PC-9 (cell line): ENCODE measurements around the gene PFDN4. TPM values are rescaled to one million over a fixed set of nuclear protein-coding genes. Genes with fewer than 3 reads are reported as not detected.

ENCODE experiments used
- BruUV-seq: library from RNA; stranded (reverse); fragments of 400-500 nt; replicated peaks from 2 replicates; lab custom pipeline; 2021; lab: Mats Ljungman, UMichigan
- CTCF ChIA-PET: fragments of 300-600 bp; sonication (Branson Sonifier 250); formaldehyde crosslinking; loops from one replicate; lab custom pipeline; 2022; ENCODE audit warnings: antibody characterized with exemption; lab: Charles Lee
- POLR2A ChIA-PET: fragments of 300-600 bp; sonication (Branson Sonifier 250); formaldehyde crosslinking; loops from one replicate; lab custom pipeline; 2022; ENCODE audit warnings: antibody characterized with exemption; ENCODE audit not compliant: unreplicated experiment; lab: Charles Lee
- DNase-seq, 2 experiments: peaks; one replicate each; pipeline versions ENCODE4 v3.0.0 to v3.0.0-alpha.2; 2015 to 2022; ENCODE audit warnings: mixed read lengths in 1 of 2
- H2AFZ ChIP-seq: fragments of 200-600 bp; sonication (generic); 2 replicates; pipeline ENCODE4 v1.8.1; 2017; ENCODE audit warnings: antibody characterized with exemption
- H3F3A ChIP-seq: fragments of 200-600 bp; sonication (generic); 2 replicates; pipeline ENCODE4 v1.8.1; 2017; ENCODE audit warnings: antibody characterized with exemption, mild to moderate bottlenecking, low read depth; ENCODE audit not compliant: insufficient read depth
- H3K27ac ChIP-seq: fragments of 200-600 bp; sonication (generic); 2 replicates; pipeline ENCODE4 v1.6.1; 2016; ENCODE audit warnings: mixed run types
- H3K27me3 ChIP-seq: fragments of 200-600 bp; sonication (generic); 2 replicates; pipeline ENCODE4 v1.6.1; 2016; ENCODE audit warnings: low read depth, mixed run types; ENCODE audit not compliant: insufficient read depth
- H3K36me3 ChIP-seq: fragments of 200-600 bp; sonication (generic); 2 replicates; pipeline ENCODE4 v1.6.1; 2016; ENCODE audit warnings: low read depth, mixed run types
- H3K4me1 ChIP-seq: fragments of 200-600 bp; sonication (generic); replicated peaks from 2 replicates; pipeline ENCODE4 v1.6.1; 2016; ENCODE audit warnings: mixed run types; ENCODE audit not compliant: insufficient read depth
- H3K4me2 ChIP-seq: fragments of 200-600 bp; sonication (generic); 2 replicates; pipeline ENCODE4 v1.6.1; 2017; ENCODE audit warnings: mixed run types
- H3K4me3 ChIP-seq: fragments of 200-600 bp; sonication (generic); 2 replicates; pipeline ENCODE4 v1.6.1; 2016; ENCODE audit warnings: mixed run types
- H3K79me2 ChIP-seq: fragments of 200-600 bp; sonication (generic); 2 replicates; pipeline ENCODE4 v1.6.1; 2017; ENCODE audit warnings: low read depth, mixed run types
- H3K9me2 ChIP-seq: fragments of 200-600 bp; sonication (generic); 2 replicates; pipeline ENCODE4 v1.8.1; 2017; ENCODE audit warnings: mild to moderate bottlenecking; ENCODE audit not compliant: insufficient read depth
- H3K9me3 ChIP-seq: fragments of 200-600 bp; sonication (generic); 2 replicates; pipeline ENCODE4 v1.8.1; 2016; ENCODE audit warnings: low read depth; ENCODE audit not compliant: insufficient read depth
- H4K20me1 ChIP-seq: fragments of 200-600 bp; sonication (generic); 2 replicates; pipeline ENCODE4 v1.8.1; 2017; ENCODE audit not compliant: insufficient read depth
- EZH2 ChIP-seq: fragments of 200-600 bp; sonication (generic); IDR thresholded peaks from 2 replicates; pipeline ENCODE4 v1.8.0; 2017; ENCODE audit warnings: antibody characterized with exemption, low read depth
- intact Hi-C: fragments of 100-400 bp; cut with micrococcal nuclease; formaldehyde crosslinking; loops from one replicate; pipeline ENCODE4 v1.10.0; 2022; ENCODE audit not compliant: unreplicated experiment
- total RNA-seq: library from RNA; stranded (reverse); gene quantifications from 2 replicates; pipeline ENCODE4 v1.2.3, GENCODE V29; 2021
- TF ChIP-seq, protein P1 (sequence below): fragments of 200-600 bp; sonication (generic); conservative IDR thresholded peaks from 2 replicates; pipeline ENCODE4 v1.6.1; 2017; ENCODE audit warnings: mixed run types, antibody characterized with exemption, mild to moderate bottlenecking, moderate library complexity

The PFDN4 gene
- total RNA-seq, 1 experiment from 2014 or later = 49.5 TPM

DNA sequence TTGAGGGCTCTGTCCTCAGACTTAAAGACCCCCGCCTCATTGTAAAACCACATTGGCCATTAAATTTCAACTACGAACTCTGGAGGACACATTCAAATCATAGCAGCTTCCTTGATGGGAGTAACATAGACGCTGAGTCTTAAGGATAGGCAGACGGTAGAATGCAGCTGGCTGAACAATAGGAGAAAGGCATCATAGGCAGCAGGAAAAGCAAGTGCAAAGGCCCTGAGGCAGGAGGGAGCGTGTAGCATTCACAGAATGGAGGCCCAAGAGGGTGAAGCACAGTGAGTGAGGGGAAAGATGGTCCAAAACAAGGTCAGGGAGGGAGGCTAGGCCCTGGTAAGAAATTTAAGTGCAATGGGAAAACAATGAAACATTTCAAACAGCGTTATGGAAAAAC, 8.6 kb upstream of the PFDN4 start:
- Histone ChIP-seq H4K20me1 (no peaks in the 10 kb centered on the region), H3K27ac (no peak overlapping the region), H3K9me2 (no peaks in the 10 kb centered on the region), H3K4me2 (no peak overlapping the region), H3K4me1 (peaks cover 28% of the 10 kb centered on the region), H3K27me3 (no peaks in the 10 kb centered on the region), H2AFZ (no peak overlapping the region), H3F3A (peaks cover 29% of the 10 kb centered on the region; the same call in 1 of the 2 replicates), H3K4me3 (no peak overlapping the region), H3K36me3 (no peaks in the 10 kb centered on the region), H3K79me2 (no peaks in the 10 kb centered on the region), H3K9me3 (no peaks in the 10 kb centered on the region)
- ChIA-PET POLR2A (no interaction called here), CTCF (interaction anchor here (0.5 kb wide), 2 partner anchors 103 to 281 kb away, joined by 3 to 4 read pairs; no protein-coding TSS in a partner anchor)
- TF ChIP-seq, protein P1, sequence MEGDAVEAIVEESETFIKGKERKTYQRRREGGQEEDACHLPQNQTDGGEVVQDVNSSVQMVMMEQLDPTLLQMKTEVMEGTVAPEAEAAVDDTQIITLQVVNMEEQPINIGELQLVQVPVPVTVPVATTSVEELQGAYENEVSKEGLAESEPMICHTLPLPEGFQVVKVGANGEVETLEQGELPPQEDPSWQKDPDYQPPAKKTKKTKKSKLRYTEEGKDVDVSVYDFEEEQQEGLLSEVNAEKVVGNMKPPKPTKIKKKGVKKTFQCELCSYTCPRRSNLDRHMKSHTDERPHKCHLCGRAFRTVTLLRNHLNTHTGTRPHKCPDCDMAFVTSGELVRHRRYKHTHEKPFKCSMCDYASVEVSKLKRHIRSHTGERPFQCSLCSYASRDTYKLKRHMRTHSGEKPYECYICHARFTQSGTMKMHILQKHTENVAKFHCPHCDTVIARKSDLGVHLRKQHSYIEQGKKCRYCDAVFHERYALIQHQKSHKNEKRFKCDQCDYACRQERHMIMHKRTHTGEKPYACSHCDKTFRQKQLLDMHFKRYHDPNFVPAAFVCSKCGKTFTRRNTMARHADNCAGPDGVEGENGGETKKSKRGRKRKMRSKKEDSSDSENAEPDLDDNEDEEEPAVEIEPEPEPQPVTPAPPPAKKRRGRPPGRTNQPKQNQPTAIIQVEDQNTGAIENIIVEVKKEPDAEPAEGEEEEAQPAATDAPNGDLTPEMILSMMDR = no peak
- TF ChIP-seq EZH2 = no peak
- BruUV-seq = no TSS peak
- intact Hi-C loops = loop anchor here (1.0 to 10.0 kb wide), 6 partner anchors 132 to 1887 kb away; no protein-coding TSS in a partner anchor
- no peak for DNase-seq

DNA sequence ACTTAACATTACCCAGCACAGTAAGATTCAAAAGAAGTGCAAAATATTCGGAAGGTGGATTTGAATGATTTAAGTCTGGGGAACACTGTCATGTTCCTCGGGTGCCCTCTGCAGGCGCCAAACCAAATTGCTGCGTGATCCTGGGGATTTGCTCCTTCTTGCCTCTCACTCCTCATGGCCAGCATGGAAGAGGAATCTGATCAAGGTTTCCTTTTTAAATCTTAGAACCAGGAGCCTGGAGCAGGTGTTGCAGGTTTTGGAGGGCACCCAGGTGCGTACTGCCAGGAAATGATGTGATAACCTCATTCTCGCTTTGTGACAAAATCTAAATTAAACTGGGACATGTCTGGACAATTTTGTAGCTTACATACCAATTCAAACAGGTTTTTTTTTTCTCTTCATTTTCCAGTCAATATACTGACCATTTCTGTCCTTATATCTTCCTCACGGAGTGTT, 8.1 kb upstream of the PFDN4 start:
- intact Hi-C loops = loop anchor here (1.0 to 10.0 kb wide), 7 partner anchors 132 to 1955 kb away; no protein-coding TSS in a partner anchor
- Histone ChIP-seq H3K79me2 (no peaks in the 10 kb centered on the region), H3K27ac (no peak overlapping the region), H4K20me1 (no peaks in the 10 kb centered on the region), H3K9me3 (no peaks in the 10 kb centered on the region), H3K27me3 (no peaks in the 10 kb centered on the region), H2AFZ (no peak overlapping the region), H3F3A (peaks cover 29% of the 10 kb centered on the region; the same call in 1 of the 2 replicates), H3K9me2 (no peaks in the 10 kb centered on the region), H3K36me3 (no peaks in the 10 kb centered on the region), H3K4me1 (peaks cover 26% of the 10 kb centered on the region), H3K4me2 (no peak overlapping the region), H3K4me3 (no peak overlapping the region)
- CTCF ChIA-PET = interaction anchor here (0.5 to 1.4 kb wide), 4 partner anchors 96 to 313 kb away, joined by 3 to 11 read pairs (median 4); no protein-coding TSS in a partner anchor
- TF ChIP-seq, protein P1 = peak; percentile 98
- no peak for TF ChIP-seq EZH2
- POLR2A ChIA-PET = no interaction called here
- DNase-seq = peak; percentile 64 to 81
- no TSS peak for BruUV-seq

DNA sequence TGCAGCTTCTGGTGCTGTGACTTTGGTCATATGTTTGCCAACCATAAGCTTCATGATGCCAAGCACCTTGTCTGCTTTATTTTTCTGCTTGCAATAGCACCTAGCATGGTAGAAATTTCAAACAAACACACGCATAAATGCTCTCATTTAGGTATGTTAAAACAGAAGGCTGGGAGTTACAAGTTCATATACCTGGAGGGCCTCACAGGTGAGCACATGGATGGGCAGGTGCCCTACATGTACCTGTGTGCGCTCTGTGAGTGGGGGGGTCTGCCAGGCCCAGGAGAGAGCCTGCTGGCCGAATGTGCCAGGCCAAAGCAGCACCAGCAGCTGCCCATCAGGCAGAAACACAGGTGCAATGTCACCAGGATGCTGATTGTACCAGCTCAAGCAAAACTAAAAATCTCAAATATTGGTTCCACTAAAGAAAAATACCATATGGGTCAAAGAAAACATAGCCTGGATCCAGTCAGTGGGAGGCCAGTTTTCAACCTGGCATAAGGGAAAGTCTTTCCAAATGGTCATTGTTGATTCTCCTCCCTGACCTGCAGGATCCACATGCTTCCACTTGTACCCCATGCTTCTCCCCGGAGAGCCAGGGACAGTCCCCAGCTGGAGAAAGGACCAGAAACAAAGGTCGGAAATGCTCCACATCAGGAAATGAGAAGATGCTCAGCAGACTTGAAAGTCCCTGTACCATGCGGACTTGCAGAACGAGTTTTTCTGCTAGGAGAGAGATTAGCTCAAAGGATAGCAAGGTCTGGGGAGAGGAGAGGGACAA, 7.2 kb upstream of the PFDN4 start:
- no TSS peak for BruUV-seq
- H3K36me3 ChIP-seq = no peaks in the 10 kb centered on the region
- no peak overlapping the region for H2AFZ ChIP-seq
- peak; percentile 24 to 74 for DNase-seq
- CTCF ChIA-PET = interaction anchor here (0.6 to 1.4 kb wide), 5 partner anchors 20 to 1888 kb away, joined by 3 to 5 read pairs (median 3); no protein-coding TSS in a partner anchor
- no peaks in the 10 kb centered on the region for H3K9me2 ChIP-seq
- H3K4me1 ChIP-seq = peaks cover 24% of the 10 kb centered on the region
- intact Hi-C loops = loop anchor here (10.0 kb wide), 1 partner anchor 1956 kb away; no protein-coding TSS in a partner anchor
- no peaks in the 10 kb centered on the region for H3K27me3 ChIP-seq
- POLR2A ChIA-PET = no interaction called here
- H3K9me3 ChIP-seq = no peaks in the 10 kb centered on the region
- H3K79me2 ChIP-seq = no peaks in the 10 kb centered on the region
- H3K4me3 ChIP-seq = no peak overlapping the region
- H4K20me1 ChIP-seq = no peaks in the 10 kb centered on the region
- H3K4me2 ChIP-seq = peak overlapping the region; percentile 14; the same call in 1 of the 2 replicates
- peaks cover 29% of the 10 kb centered on the region; the same call in 1 of the 2 replicates for H3F3A ChIP-seq
- no peak for TF ChIP-seq EZH2
- TF ChIP-seq, protein P1 = no peak
- no peak overlapping the region for H3K27ac ChIP-seq
